ENCODE results near the gene VPS39.

- TF ChIP-seq KDM5A (IDR thresholded peaks at IDR 0.05) (no peak), POLR2A (IDR thresholded peaks at IDR 0.05; ENCODE audit: low read length) (no peak), CEBPB (IDR thresholded peaks at IDR 0.05) (no peak), TP53 (CRISPR knock-in tag; IDR thresholded peaks at IDR 0.05) (no peak), MAZ (IDR thresholded peaks at IDR 0.05; ENCODE audit: borderline replicate concordance, low read depth, low read length) (no peak), CTCF (IDR thresholded peaks at IDR 0.05) (no peak), JUN (IDR thresholded peaks at IDR 0.05) (no peak), RCOR1 (IDR thresholded peaks at IDR 0.05; ENCODE audit: low read depth, low read length) (no peak)
- TF ChIP-seq, protein P1, sequence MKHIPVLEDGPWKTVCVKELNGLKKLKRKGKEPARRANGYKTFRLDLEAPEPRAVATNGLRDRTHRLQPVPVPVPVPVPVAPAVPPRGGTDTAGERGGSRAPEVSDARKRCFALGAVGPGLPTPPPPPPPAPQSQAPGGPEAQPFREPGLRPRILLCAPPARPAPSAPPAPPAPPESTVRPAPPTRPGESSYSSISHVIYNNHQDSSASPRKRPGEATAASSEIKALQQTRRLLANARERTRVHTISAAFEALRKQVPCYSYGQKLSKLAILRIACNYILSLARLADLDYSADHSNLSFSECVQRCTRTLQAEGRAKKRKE (CRISPR knock-in tag; IDR thresholded peaks at IDR 0.05; ENCODE audit: low read depth) = no peak
Measured at GRCh38 chr15:42163291-42163690, 44.8 kb downstream of the VPS39 start.
